GM19397 (cell line): ENCODE measurements around the gene GP5.

ENCODE experiments used
- ATAC-seq: cut with Tn5 transposase; IDR thresholded peaks from one replicate; pipeline ENCODE4 v1.9.1; 2021; ENCODE audit warnings: mild to moderate bottlenecking, moderate library complexity; ENCODE audit not compliant: unreplicated experiment

The GP5 gene

DNA sequence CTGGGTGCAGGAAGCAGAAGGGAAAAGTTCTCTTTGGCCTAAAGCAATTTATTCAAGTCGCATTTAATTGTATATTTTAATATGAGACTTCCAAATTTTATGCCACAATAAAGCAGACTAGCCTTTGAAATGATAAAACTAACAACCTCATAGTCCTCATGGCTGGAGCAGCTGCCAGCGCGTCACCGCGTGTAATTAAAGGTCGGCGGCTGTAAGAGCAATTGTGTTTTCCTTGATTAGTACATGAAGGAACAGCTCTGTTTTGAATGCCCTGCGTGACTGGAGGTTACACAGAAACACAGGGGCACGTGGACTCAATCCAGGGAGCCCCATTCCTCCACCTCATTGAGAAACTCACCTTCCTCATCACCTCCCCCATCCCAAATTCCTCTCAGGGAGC lies 19.4 kb downstream of the GP5 start:
- ATAC-seq, result no peak

DNA sequence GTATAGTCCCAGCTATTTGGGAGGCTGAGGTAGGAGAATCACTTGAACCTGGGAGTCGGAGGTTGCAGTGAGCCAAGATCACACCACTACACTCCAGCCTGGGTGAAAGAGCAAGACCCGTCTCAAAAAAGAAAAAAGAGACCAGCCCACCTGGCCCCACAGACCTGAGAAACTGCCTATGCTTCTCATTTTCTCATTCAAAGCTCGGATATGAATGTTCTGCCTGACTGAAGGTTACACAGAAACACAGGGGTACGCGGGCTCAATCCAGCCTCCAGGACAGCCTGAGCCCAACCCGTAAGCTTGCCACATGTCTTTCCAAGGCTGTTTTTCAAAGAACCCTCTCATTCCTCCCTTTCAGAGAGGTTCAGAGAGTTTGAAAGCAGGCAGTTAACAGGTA lies 19.8 kb downstream of the GP5 start:
- ATAC-seq, result no peak

DNA sequence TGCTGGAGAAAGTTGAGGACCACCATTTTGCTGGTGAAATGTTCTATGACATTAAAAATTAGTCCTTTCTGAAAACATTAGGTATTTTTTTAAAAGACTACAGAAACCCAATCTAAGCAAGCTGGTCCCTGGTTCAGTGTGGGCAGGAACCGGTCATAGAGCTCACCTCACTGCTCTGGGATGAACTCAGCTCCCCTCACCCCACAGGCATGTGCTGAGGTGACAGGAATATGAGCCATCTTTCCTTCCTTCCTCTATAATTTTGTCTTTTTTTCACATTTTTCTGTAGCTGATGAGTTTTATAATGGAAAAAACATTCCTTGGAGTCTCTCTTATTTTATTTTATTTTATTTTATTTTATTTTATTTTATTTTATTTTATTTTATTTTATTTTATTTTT lies 21.4 kb downstream of the GP5 start:
- ATAC-seq, result no peak

DNA sequence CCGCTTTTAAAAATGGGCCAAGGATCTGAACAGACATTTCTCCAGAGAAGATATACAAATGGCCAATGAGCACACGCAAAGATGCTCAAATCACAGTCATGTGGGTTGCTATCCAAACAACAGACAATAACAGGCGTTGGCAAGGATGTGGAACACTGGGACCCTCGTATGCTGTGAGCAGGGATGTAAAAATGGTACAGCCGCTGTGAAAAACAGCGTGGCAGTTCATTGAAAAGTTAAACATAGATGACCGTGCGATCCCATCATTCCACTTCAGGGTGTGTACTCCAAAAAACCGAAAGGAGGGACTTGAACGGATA lies 22.9 kb downstream of the GP5 start:
- no peak for ATAC-seq

DNA sequence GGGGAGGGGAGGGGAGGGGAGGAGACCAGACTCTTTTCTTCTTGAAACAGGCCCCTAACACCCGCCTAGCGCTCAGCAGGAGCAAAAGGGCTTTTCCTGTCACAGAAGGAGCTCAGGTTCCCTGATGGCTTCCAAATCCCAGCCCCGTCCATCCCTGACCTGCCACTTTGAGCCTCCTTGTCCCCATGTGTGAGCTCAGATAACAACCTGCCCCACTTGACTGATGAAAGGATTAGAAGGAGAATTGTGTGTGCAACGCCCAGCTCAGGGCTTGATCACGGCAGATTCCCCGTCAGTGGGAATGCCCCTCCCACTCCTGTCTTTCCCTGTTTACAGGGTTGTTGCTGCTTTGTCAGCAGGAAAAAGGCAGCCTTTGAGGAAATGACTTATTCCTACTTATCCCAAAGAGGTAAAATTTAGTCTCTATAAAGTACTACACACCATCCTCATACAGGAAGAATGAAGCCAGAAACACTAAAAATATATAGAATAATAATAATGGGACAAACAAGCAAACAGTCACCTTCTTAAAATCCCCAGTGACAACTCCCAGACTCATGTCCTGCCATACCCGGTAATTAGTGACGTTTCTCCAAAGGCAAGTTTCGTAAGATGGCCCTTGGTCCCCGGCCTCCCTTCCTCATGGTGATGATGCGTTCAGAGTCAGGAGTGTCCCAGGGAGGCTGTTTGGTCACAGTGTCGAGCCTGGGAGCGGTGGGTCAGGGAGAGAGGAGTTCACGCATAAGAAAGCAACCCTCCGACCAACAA lies 23.4 kb downstream of the GP5 start:
- ATAC-seq, result no peak

DNA sequence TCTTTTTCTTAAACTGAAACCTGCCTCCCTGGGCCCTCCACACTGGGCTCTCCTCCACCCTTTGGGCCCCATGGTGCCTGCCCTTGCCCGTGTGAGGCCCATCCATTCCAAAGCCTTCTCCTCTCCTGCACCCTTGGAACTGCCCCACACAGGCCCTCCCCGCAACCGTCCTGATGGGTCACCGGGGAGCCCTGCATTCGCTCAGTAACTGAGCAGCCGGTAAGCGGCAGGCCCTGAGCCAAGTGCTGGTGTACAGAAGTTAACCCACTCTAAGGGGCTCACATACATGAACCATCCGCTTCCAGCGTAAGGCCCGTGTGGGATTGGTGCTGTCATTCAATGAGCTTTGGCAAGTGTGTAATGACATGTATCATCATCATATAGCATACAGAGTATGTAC lies 24.1 kb downstream of the GP5 start:
- ATAC-seq, result no peak

DNA sequence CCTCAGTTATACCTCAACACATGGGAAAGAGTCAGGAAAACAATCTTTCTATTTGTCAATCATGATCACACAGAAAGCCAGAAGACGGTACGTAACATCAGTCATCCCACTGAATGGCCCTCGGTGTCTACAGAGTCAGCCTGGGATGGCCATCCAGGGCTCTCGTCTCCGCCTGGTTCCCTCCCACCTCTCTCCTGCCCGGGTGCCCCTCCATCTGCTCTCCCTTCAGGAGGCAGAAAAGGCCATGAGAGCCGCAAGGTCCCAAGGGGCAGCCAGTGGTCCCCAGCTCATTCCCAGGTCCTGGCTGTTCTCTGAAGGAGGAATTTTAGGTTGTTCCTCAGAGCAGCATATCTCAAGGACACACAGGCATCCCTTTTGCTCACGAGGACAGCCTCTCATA lies 25.2 kb downstream of the GP5 start:
- no peak for ATAC-seq

DNA sequence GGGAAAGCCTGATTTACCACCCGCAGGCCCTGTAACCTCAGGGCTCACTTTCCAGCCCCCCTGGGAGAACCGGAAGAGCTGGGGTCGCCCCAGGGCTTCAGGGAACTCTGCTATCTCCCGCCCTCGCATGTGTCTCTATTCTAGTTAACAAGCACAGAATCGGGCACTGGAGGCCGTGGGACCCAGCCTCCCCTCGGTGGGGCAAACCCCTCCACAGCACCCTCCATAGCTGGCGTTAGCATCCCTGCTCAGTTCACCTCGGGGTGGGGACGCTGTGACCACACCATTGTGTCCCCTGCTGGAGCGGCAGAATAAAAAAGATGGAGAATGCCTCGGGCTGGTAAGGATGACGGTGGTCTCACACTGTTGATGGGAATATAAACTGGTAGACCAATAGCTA lies 26.0 kb downstream of the GP5 start:
- no peak for ATAC-seq

DNA sequence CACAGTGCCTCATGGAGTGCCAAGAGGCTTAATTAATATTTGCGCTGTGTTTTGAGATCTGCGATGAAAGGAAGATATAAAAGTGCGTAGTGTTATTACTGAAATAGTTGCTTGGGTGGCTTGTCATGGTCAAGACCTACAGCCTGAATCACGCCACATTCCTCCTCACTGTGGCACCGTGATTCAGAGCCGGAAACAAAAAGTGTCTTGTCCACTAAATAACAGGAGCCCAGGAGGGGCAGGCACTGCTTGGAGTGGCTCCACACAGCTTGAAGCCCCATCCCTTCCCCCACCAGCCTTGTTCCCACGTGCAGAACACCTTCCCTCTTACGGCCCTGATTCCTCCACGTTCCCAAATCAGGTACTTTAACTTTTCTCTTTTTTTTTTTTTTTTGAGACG lies 28.3 kb downstream of the GP5 start:
- ATAC-seq, result no peak

DNA sequence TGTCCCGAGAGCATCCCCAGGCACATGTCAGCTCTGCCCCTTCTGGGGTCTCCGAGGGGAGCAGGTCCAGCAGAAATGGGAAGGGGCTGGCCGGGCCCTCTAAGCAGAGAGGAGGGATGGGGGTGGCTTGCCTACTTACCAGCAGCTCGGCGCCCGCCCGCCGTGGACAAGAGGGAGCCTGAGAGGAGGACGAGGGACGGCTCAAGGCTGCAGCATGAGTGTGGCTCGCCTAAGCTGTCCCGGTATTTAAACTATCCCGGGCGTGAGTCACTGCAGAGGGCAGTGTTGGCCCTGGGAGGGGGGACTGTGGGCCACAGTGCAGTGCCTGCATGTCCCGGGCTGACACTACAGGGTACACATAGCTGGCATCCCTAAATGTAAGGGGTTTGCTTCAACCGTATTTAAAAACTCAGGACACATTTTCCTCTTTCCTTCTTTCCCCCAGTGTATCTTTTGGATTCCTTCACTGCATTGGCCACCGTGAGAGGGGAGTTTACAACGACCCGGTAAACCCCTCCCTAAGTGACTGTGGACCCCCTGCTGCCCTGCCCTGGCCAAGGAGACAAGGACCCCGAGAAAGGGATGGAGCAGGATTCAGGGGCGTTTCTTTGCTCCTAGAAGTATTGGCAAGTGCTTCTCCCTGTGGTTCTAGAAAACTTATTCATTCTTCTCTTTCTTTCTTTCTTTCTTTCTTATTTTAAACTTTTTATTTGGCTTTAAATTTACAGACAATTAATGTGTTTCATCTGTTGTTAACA lies 29.4 kb downstream of the GP5 start, which contains the start of gene LRRC15:
LRRC15 (minus strand) TSS at position 222 of the 758 bp plus-strand sequence. CDS start 8,700 bp downstream, outside the sequence.
- ATAC-seq, result no peak

DNA sequence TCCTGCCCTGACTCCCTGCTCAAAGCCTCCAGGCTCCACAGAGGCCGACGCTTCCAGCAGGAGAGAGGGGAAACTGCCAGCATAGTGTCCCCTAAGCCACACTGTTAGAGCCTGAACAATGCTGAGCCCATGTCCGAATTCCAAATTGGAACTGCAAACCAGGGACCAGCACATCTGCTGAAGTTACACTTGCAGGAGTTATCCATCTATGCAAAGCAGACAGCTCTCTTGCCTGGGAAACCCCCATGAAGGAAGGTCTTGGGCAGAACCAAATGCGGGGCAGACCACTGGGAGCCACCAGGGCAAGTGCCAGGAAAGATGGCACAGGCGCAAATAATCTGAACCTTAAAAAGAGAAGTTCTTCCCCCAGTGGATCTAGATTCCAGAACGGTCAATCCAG lies 30.1 kb downstream of the GP5 start:
- ATAC-seq, result no peak

DNA sequence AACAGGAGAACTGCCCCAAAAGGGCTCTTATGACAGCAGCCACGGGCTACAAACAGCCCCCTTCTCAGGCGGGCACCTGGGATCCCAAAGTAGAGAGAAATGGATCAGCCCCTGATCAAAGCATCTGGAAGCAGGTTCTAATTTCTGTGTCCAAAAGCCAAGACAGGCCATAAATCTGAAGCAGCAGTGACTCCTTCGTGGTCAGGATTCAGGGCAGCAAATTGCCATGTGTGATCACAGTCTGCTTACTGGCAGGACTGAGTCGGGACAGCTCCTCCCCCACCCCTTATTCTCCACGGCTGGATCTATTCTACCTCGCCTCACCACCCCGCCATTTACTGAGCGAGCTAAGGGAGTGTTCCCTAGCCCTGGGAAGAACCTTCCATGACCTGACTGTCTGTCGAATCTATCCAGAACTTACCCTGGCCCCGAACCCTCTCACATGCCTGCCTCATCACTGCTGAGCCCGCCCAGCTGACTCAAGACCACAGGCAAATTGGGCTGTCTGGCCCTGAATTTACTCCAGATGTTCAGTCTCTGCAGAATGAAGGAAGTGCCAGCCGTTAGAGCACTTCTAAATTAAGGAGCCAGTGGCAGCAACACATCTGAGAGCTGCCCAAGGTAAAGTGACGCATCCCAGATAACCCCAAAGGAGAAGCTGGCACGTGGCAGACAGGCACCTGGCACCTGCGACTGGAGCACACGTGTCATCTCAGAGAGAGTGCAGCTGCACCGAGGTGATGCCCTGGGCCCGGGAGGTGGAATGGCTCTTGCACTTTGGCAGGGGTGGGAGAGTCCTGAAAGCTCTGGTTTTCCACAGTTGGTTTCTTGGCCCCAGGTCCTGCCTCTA lies 30.8 kb downstream of the GP5 start:
- no peak for ATAC-seq

DNA sequence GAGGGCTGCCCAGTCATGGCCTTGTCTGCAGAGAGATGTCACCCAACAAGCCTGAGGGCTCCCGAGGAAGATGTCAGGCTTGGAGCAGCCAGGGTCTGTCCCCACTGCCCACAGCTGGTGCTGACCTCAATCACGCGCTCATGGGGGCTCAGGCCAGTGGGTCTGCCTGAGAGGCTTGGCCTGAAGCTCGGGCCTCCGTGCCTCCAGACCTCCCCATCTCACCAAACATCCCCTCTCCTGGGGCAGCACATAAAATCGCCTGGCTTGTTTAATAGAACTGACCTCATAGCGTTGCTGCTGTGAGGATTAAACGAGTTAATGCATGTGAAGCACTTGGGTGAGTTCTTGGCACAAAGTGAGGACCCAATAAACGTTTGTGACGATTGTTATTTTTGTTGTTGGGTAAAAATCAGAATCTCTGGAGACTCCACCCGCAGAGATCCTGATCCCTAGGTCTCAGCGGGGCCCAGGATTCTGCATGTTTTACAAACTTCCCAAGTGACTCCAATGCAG lies 33.0 kb downstream of the GP5 start:
- no peak for ATAC-seq

DNA sequence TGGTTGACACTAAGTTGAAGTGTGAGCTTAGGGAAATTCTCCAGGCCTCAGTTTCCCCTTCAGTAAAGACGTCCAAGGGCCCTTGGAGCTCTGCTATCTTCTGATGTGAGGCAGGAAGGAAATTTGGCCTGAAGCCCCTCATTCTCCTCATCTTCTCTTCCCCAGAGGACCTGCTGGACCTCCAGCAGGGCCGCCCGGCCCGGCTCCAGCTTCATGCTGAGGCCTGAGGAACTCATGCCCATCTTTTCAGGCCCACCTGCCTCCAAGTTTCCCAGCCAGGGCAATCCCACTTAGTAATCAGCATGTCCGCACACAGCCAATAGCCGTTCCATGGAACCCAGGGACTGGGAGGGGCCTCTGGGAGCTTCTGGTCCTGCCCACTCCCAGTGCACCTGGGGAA lies 33.5 kb downstream of the GP5 start:
- ATAC-seq, result no peak

DNA sequence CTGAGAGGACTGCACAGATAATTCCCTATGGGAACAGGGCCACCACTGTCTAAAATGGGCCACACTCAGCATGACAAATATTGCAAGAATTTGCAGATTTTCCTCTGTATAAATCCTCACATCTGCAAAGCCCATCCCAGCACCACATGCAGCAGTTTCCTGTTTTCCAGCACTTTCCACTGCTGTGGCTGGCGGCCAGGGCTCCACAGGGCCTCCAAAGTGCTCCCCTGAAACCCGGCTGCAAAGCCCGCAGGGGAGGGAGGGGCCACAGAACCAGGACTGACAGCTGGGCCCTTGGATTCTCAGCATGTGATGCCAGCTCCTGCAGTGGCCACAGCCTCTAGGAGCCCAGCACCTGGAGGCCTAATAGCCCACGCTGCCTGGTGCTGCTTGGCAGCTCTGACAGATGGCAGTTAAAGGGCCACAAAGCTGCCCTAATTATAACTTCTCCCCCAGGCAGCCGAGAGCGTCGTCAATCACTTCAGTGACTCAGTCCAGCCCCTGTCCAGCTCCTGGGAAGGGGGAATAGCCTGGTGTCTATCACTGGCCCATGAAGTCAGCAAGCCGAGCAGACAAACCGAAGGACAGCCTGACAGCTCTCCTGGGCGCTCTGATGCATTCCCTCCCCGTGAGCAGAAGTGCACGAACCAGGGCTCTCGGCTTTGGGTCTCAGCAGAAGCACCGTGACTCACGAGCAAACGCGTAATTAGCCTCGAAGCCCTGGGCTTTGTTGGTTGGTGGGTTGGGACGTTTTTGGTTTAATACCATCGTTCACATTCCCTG lies 34.2 kb downstream of the GP5 start:
- ATAC-seq, result no peak

DNA sequence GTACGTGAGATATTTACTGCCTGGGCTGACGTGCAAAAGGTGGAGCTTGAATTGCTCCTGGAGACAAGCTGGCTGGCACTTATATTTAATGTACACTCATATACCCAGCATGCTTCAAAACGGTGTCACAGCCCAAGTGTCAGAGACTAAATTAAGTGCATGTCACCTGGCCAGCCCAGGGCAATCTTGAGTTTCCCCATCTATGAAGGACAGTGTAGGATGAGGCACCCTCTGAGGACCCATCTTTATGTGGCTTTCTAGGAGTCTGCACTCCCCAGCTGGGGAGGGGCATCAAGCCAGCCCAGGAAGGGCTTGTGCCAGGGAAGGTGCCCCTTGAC lies 34.8 kb downstream of the GP5 start:
- no peak for ATAC-seq

DNA sequence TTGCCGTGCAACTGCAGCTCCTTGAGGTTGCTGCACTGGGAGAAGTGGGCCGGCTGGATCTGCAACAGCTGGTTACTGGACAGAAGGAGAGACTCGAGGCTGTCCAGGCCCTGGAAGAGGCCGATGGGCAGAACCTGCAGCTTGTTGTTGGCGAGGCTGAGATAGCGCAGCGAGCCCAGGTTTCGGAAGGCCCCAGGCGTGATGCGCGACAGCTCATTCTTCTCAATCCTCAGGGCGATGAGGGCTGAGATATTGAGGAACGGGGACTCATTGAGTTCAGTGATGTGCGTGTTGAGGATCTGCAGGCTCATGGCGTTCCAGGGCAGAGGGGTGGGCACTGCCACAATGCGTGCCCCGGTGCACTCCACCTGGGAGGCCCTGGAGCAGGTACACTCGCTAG lies 38.5 kb downstream of the GP5 start:
- ATAC-seq, result no peak

DNA sequence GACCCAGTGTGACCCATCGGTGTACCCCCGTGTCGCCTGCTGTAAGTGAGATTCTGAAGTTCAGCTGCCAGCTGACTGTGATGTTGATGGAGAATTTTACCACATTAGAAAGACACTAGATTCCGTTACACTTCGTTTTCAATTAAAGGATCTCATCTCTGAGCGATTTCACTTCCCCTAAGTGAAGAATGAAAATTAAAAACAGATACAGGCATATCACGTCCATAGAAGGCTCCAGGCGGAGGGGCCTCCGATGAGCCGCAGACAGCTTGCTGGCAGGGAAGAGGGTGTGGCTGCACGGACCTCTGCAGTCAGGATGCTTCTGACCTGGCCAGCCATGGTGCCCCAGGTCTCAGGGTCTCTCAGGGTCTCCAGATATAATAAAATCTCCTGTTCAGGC lies 41.4 kb downstream of the GP5 start:
- ATAC-seq, result no peak

DNA sequence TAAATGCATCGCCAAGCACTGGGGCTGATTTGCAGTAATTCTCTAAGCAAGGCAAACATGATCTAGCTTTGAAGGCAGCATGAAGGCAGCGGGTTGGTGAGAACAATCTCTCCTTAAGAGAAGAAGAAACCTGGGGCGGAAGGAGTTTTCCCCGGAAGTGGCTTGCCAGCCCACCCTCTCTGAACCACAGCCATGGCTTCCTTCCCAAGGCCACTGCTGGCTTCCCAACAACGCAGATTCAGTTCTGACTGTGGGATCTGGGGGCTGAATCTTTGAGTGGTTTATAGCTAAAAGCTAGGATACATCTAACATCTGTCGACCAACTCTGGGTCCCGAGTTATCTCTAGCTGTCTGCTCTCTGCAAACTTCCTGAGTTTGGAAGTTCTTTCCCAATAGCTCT lies 43.7 kb downstream of the GP5 start:
- no peak for ATAC-seq

DNA sequence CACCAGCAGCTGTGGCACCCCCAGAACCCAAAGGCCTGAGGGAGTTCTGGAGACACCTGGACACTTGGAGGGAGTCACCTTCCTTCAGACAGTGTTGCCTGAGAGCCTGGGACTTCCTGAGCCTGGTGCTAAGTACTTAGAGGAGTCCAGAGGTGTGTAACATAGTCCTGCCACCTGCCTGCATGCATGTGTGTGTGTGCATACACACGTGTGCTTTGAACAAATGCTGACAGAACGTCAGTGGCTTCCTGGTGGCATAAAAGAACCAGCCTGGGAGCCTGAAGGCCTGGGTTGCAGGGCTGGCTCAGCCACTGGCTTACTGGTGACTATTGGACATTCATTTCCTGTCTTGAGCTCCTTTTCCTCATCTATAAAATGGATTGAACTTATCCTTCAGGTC lies 44.8 kb downstream of the GP5 start:
- ATAC-seq, result no peak
